ENCODE measurements around the gene PTK6.

DNA sequence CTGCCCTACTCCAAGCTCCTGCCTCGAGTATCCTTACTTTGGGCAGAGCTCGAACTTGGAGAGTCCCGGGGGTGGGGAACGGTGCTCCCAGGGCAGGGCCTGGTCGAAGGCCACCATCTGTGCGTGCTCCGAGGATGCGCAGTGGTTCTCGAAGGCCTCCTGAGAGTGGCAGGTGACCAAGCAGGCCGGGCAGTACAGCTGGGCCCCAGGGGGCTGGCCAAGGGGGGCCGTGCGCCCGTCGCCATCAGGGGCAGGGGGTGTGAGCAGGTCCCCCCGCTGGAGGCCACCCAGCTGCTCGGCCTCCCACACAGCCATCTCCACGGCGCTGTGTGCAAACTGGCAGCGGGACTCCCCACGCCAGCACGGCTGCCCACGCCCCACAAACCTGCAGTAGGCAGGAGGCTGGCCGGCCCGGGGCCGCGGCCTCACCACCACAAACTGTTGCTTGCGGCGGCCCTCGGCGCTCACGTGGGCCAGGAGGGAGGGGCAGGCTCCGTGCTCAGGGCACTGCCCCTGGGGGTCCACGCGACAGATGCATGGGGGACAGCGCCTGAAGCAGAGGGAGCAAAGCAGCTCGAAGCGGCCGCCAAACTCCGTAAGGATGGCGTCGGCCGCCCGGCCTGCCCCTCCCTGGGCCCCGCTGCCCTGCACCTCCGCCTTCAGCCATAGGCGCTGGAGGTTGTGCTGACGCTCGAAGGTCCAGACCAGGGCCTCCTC lies 35.1 kb upstream of the PTK6 start:
- TF ChIP-seq, protein P1, sequence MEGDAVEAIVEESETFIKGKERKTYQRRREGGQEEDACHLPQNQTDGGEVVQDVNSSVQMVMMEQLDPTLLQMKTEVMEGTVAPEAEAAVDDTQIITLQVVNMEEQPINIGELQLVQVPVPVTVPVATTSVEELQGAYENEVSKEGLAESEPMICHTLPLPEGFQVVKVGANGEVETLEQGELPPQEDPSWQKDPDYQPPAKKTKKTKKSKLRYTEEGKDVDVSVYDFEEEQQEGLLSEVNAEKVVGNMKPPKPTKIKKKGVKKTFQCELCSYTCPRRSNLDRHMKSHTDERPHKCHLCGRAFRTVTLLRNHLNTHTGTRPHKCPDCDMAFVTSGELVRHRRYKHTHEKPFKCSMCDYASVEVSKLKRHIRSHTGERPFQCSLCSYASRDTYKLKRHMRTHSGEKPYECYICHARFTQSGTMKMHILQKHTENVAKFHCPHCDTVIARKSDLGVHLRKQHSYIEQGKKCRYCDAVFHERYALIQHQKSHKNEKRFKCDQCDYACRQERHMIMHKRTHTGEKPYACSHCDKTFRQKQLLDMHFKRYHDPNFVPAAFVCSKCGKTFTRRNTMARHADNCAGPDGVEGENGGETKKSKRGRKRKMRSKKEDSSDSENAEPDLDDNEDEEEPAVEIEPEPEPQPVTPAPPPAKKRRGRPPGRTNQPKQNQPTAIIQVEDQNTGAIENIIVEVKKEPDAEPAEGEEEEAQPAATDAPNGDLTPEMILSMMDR (conservative IDR thresholded peaks at IDR 0.05 in 1 of 2, IDR thresholded peaks at IDR 0.05 in 1 of 2; ENCODE audit: low read depth in 1 of 2, low read length in 2 of 2): no peak
- no peak for TF ChIP-seq EZH2 (IDR thresholded peaks at IDR 0.05; ENCODE audit: low read length, missing control alignments)

Measured in fibroblast of lung (primary cell).